ENCODE measurements around the gene YES1. TPM values are rescaled to one million over a fixed set of nuclear protein-coding genes. Genes with fewer than 3 reads are reported as not detected.
A peak's percentile ranks its signal among the peaks of the same experiment; 100 is the strongest.

YES1 gene
- total RNA-seq, 5 donors from 2014 or later (not counting 1 experiment from before 2014, with no cell fraction given) = 7.4 to 16.3 (median 8.2) TPM

DNA sequence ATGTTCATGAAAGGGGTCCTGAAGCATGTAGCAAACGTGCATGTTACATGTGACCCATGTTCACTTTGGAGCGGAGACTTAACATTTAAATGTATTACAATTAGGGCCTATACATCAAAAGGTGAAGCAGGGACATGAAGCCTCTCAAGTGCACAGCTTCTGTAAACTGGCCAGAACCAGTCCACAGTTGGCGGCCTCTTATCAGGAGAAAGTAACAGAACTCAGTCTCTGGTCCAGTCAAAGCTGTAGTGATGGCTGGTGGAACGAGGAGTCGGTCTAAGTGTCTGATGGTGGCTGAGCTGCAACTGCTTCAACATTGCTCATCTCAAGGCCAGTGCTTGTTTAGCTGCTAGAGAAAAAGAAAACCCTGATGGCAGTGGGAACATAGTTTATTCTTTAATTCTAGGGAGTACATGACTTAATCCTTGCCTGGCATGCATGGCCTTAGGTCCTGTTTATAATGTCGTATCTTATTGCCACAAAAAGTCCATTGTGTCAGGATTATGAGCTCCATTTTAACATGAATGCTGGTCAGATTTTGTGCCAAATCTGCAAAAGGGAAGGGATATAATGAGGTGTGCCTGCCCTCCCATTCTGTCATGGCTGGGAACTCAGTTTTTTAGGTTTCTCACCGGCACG is 22.2 kb upstream of the YES1 start:
- no peaks in the 10 kb centered on the region for H3K36me3 Mint-ChIP-seq
- no peak overlapping the region for H3K4me3 Mint-ChIP-seq
- 95% methylated on average over 8 of the region's 8 CpGs for WGBS (ENCODE audit: insufficient coverage)
- no peak for ATAC-seq (replicated peaks in 1 of 4)
- Histone ChIP-seq H3K4me3 (ENCODE audit: control insufficient read depth in 1 of 2, extremely low read depth in 1 of 2, low read length in 1 of 2) (no peak overlapping the region), H3K27me3 (replicated peaks in 1 of 2; ENCODE audit: control insufficient read depth in 2 of 2, extremely low read depth in 1 of 2, insufficient read depth in 2 of 2, low read length in 1 of 2) (peaks cover 0 to 2% of the 10 kb centered on the region in 2 experiments), H3K27ac (ENCODE audit: low read length) (no peak overlapping the region), H3K36me3 (ENCODE audit: control insufficient read depth in 2 of 2, extremely low read depth in 1 of 2, insufficient read depth in 1 of 2, low read length in 1 of 2) (no peaks in the 10 kb centered on the region), H3K4me1 (ENCODE audit: control insufficient read depth in 1 of 2, extremely low read depth in 1 of 2, insufficient read depth in 2 of 2, low read length in 2 of 2) (peaks cover 19 to 22% of the 10 kb centered on the region in 2 experiments), H3K9me3 (no peaks in the 10 kb centered on the region)
- POLR2A ChIA-PET = no interaction called here
- H3K4me1 Mint-ChIP-seq = peaks cover 29 to 35% (median 31%) of the 10 kb centered on the region in 3 donors
- CTCF ChIA-PET = interaction anchor here (0.6 to 7.0 kb wide), 12 partner anchors 8 to 1722 kb away, joined by 3 to 106 read pairs (median 4); no protein-coding TSS in a partner anchor
- no peak for DNase-seq
- no peaks in the 10 kb centered on the region for H3K9me3 Mint-ChIP-seq
- H3K27me3 Mint-ChIP-seq = peaks cover 0 to 1% of the 10 kb centered on the region in 2 donors
- no peak overlapping the region for H3K27ac Mint-ChIP-seq

DNA sequence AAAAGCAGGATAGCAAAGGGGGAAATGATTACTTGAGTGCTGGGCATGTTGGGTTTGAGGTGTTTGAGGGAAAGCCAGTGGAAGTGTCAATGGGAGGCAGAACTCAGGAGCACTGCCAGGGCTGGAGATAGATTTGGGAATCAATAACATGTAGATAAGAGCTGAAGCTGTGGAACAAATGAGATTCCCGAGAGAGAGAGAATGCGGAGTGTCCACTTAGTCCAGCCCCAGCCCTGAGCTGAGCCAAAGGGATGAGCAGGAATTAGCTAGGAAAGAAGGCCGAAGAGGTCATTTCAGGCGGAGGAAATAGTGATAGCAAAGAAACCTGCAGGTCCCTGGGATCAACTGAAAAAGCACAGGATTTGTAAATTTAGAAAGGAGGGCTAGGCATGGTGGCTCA is 21.2 kb upstream of the YES1 start:
- Histone ChIP-seq H3K27ac (ENCODE audit: low read length) (no peak overlapping the region), H3K27me3 (replicated peaks in 1 of 2; ENCODE audit: control insufficient read depth in 2 of 2, extremely low read depth in 1 of 2, insufficient read depth in 2 of 2, low read length in 1 of 2) (peaks cover 0 to 2% of the 10 kb centered on the region in 2 experiments), H3K36me3 (ENCODE audit: control insufficient read depth in 2 of 2, extremely low read depth in 1 of 2, insufficient read depth in 1 of 2, low read length in 1 of 2) (no peaks in the 10 kb centered on the region), H3K4me3 (ENCODE audit: control insufficient read depth in 1 of 2, extremely low read depth in 1 of 2, low read length in 1 of 2) (no peak overlapping the region), H3K4me1 (ENCODE audit: control insufficient read depth in 1 of 2, extremely low read depth in 1 of 2, insufficient read depth in 2 of 2, low read length in 2 of 2) (peaks cover 19 to 21% of the 10 kb centered on the region in 2 experiments), H3K9me3 (no peaks in the 10 kb centered on the region)
- no peak for ATAC-seq (replicated peaks in 1 of 4)
- peaks cover 0 to 1% of the 10 kb centered on the region in 2 donors for H3K27me3 Mint-ChIP-seq
- peaks cover 24 to 32% (median 27%) of the 10 kb centered on the region in 3 donors for H3K4me1 Mint-ChIP-seq
- 93% methylated on average over 4 of the region's 4 CpGs for WGBS (ENCODE audit: insufficient coverage)
- H3K27ac Mint-ChIP-seq = no peak overlapping the region
- no peak for DNase-seq
- H3K36me3 Mint-ChIP-seq = no peaks in the 10 kb centered on the region
- H3K9me3 Mint-ChIP-seq = no peaks in the 10 kb centered on the region
- H3K4me3 Mint-ChIP-seq = no peak overlapping the region
- ChIA-PET CTCF (interaction anchor here (0.6 to 7.0 kb wide), 7 partner anchors 8 to 93 kb away, joined by 3 to 106 read pairs (median 9); no protein-coding TSS in a partner anchor), POLR2A (no interaction called here)

DNA sequence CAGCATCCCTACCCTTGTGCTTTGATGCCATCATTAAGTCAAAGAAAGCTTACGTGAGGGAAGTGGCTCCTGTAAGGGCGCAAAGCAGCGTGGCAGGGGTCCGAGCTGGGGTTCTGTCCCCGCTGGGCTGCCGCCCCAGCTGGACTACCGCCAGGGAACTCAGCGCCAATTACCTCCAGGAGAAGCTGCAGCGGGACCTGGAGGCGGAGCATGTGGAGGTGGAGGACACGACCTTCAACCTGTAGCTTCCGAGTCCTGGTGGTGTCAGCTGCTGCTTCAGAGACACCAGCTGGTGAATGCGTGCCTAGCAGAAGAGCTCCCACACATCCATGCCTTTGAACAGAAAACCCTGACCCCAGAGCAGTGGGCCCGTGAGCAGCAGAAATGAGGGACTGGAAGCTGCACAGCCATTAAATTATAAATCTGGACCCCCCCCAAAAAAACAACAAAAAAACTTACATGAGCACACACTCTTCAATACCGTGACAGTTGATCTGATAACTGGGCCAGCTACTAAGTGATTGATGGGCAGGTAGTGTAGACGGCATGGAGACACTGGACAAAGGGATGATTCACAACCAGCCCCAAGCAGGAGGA is 20.1 kb upstream of the YES1 start:
- Mint-ChIP-seq H3K4me3 (peak overlapping the region in 1 of 3 donors; percentile 15), H3K27me3 (peaks cover 0 to 1% of the 10 kb centered on the region in 2 donors), H3K9me3 (no peaks in the 10 kb centered on the region), H3K27ac (no peak overlapping the region), H3K36me3 (no peaks in the 10 kb centered on the region), H3K4me1 (peaks cover 24 to 32% (median 27%) of the 10 kb centered on the region in 3 donors)
- Histone ChIP-seq H3K9me3 (no peaks in the 10 kb centered on the region), H3K4me3 (ENCODE audit: control insufficient read depth in 1 of 2, extremely low read depth in 1 of 2, low read length in 1 of 2) (no peak overlapping the region), H3K4me1 (ENCODE audit: control insufficient read depth in 1 of 2, extremely low read depth in 1 of 2, insufficient read depth in 2 of 2, low read length in 2 of 2) (peaks cover 19 to 21% of the 10 kb centered on the region in 2 experiments), H3K27me3 (replicated peaks in 1 of 2; ENCODE audit: control insufficient read depth in 2 of 2, extremely low read depth in 1 of 2, insufficient read depth in 2 of 2, low read length in 1 of 2) (peaks cover 0 to 2% of the 10 kb centered on the region in 2 experiments), H3K36me3 (ENCODE audit: control insufficient read depth in 2 of 2, extremely low read depth in 1 of 2, insufficient read depth in 1 of 2, low read length in 1 of 2) (no peaks in the 10 kb centered on the region), H3K27ac (ENCODE audit: low read length) (no peak overlapping the region)
- ATAC-seq (replicated peaks in 1 of 4) (peak in 2 of 4 experiments; percentile 22 to 40), DNase-seq (peak in 16 of 35 experiments; percentile 1 to 44 (median 12))
- ChIA-PET CTCF (interaction anchor here (0.6 to 7.0 kb wide), 17 partner anchors 9 to 234 kb away, joined by 3 to 106 read pairs (median 4); no protein-coding TSS in a partner anchor), POLR2A (interaction anchor here in 1 of 2 donors (0.7 kb wide), 1 partner anchor 564 kb away, joined by 3 read pairs; the partner anchor contains the start of gene THOC1)
- 62% methylated on average over 12 of the region's 16 CpGs for WGBS (ENCODE audit: insufficient coverage)

DNA sequence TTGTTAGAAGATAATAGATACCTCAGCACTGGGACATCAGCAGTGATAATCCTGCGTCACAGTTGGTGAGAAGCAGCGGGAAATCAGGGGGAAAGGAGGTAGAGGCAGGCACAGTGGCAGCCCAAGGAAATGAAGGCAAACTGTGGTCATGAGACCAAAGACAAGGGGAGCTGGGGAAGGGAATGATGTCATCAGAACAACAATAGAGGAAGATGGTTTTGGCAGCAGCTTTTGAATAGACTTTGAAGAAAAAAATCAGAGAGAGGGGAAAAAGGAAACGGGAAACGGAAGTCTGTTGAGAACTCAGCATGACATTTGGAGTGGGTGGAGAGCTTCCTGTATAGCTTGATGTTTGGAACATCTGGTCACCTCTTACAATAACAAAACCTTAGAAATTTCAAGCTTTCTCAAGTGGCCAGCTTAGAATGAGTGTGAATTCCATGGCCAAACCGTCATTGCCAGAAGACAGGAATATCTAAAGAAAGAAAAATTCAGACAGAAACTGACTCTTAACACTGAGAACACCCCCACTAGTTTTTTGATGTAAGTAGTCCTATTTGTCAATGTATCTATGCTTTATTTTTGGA is 18.4 kb upstream of the YES1 start:
- DNase-seq (peak in 31 of 35 experiments; percentile 8 to 77 (median 49)), ATAC-seq (replicated peaks in 1 of 4) (peak; percentile 73 to 92 (median 82))
- ChIA-PET POLR2A (interaction anchor here (0.5 to 1.4 kb wide), 11 partner anchors 17 to 1723 kb away, joined by 3 to 8 read pairs (median 3); no protein-coding TSS in a partner anchor), CTCF (interaction anchor here (0.6 to 7.0 kb wide), 45 partner anchors 9 to 210 kb away, joined by 3 to 106 read pairs (median 5); partner anchors contain the start of genes ENOSF1 (in 1 of the 2) and YES1 (in 1 of the 2))
- Histone ChIP-seq H3K27ac (ENCODE audit: low read length) (peak overlapping the region; percentile 57), H3K27me3 (replicated peaks in 1 of 2; ENCODE audit: control insufficient read depth in 2 of 2, extremely low read depth in 1 of 2, insufficient read depth in 2 of 2, low read length in 1 of 2) (peaks cover 0 to 2% of the 10 kb centered on the region in 2 experiments), H3K4me1 (ENCODE audit: control insufficient read depth in 1 of 2, extremely low read depth in 1 of 2, insufficient read depth in 2 of 2, low read length in 2 of 2) (peaks cover 19 to 21% of the 10 kb centered on the region in 2 experiments), H3K4me3 (ENCODE audit: control insufficient read depth in 1 of 2, extremely low read depth in 1 of 2, low read length in 1 of 2) (no peak overlapping the region), H3K36me3 (ENCODE audit: control insufficient read depth in 2 of 2, extremely low read depth in 1 of 2, insufficient read depth in 1 of 2, low read length in 1 of 2) (no peaks in the 10 kb centered on the region), H3K9me3 (no peaks in the 10 kb centered on the region)
- Mint-ChIP-seq H3K4me3 (peak overlapping the region; percentile 10 to 55 (median 19)), H3K4me1 (peaks cover 24 to 32% (median 27%) of the 10 kb centered on the region in 3 donors), H3K27me3 (no peaks in the 10 kb centered on the region), H3K27ac (peak overlapping the region; percentile 77 to 79), H3K36me3 (no peaks in the 10 kb centered on the region), H3K9me3 (no peaks in the 10 kb centered on the region)
- 11% methylated on average over 2 of the region's 5 CpGs for WGBS (ENCODE audit: insufficient coverage)

DNA sequence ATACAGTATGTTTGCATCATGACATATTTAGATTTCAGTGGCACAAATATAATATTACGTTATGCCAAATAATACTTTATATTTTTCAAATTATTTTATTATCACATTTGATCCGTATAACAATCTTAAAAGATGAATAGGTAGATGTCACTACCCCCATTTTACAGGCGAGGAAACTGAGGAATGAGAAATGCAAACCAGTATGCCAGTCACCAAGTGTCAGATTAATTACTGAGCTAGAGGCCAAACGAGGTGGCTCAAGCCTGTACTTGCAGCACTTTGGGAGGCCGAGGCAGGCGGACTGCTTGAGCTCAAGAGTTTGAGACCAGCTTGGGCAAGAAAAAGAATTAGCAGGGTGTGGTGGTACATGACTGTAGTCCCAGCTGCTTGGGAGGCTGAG is 17.4 kb upstream of the YES1 start:
- Mint-ChIP-seq H3K4me3 (no peak overlapping the region), H3K27ac (peak overlapping the region in 1 of 2 donors; percentile 79), H3K36me3 (no peaks in the 10 kb centered on the region), H3K27me3 (no peaks in the 10 kb centered on the region), H3K9me3 (no peaks in the 10 kb centered on the region), H3K4me1 (peaks cover 24 to 32% (median 27%) of the 10 kb centered on the region in 3 donors)
- ATAC-seq (replicated peaks in 1 of 4) (no peak), DNase-seq (no peak)
- H3K4me3 ChIP-seq (ENCODE audit: control insufficient read depth in 1 of 2, extremely low read depth in 1 of 2, low read length in 1 of 2) = no peak overlapping the region
- H3K9me3 ChIP-seq = no peaks in the 10 kb centered on the region
- H3K4me1 ChIP-seq (ENCODE audit: control insufficient read depth in 1 of 2, extremely low read depth in 1 of 2, insufficient read depth in 2 of 2, low read length in 2 of 2) = peaks cover 19 to 21% of the 10 kb centered on the region in 2 experiments
- no peaks in the 10 kb centered on the region for H3K36me3 ChIP-seq (ENCODE audit: control insufficient read depth in 2 of 2, extremely low read depth in 1 of 2, insufficient read depth in 1 of 2, low read length in 1 of 2)
- peaks cover 0 to 2% of the 10 kb centered on the region in 2 experiments for H3K27me3 ChIP-seq (replicated peaks in 1 of 2; ENCODE audit: control insufficient read depth in 2 of 2, extremely low read depth in 1 of 2, insufficient read depth in 2 of 2, low read length in 1 of 2)
- no peak overlapping the region for H3K27ac ChIP-seq (ENCODE audit: low read length)
- ChIA-PET POLR2A (no interaction called here), CTCF (interaction anchor here (1.3 to 7.0 kb wide), 13 partner anchors 8 to 205 kb away, joined by 5 to 106 read pairs (median 13); partner anchors contain the start of gene ENOSF1 (in 1 of the 2))
- WGBS (ENCODE audit: insufficient coverage) = 93% methylated on average over 3 of the region's 6 CpGs

All from T-cell (primary cell).